H9 (cell line): ENCODE measurements around the gene TEKT5. TPM values are rescaled to one million over a fixed set of nuclear protein-coding genes. Genes with fewer than 3 reads are reported as not detected.

Source experiments
- DNase-seq: peaks from one replicate; pipeline ENCODE4 v3.0.0-alpha.2; 2017
- H2AFZ ChIP-seq: one replicate; pipeline ENCODE4 v1.6.1; 2013; ENCODE audit warnings: mild to moderate bottlenecking, low read length, control low read depth, moderate library complexity
- H2AK5ac ChIP-seq: 2 replicates; pipeline ENCODE4 v1.6.1; 2013; ENCODE audit warnings: low read length, control low read depth, mixed read lengths; ENCODE audit not compliant: insufficient read length
- H2BK120ac ChIP-seq: one replicate; pipeline ENCODE4 v1.6.1; 2013; ENCODE audit warnings: low read depth, mild to moderate bottlenecking, low read length, control low read depth, inconsistent platforms; ENCODE audit not compliant: poor library complexity, severe bottlenecking
- H2BK12ac ChIP-seq: 2 replicates; pipeline ENCODE4 v1.6.1; 2013; ENCODE audit warnings: low read length, control low read depth, mixed read lengths, low read depth; ENCODE audit not compliant: insufficient read length
- H2BK15ac ChIP-seq: 2 replicates; pipeline ENCODE4 v1.6.1; 2013; ENCODE audit warnings: low read depth, low read length, control low read depth
- H2BK20ac ChIP-seq: one replicate; pipeline ENCODE4 v1.6.1; 2013; ENCODE audit warnings: low read depth, mild to moderate bottlenecking, low read length, control low read depth, inconsistent platforms; ENCODE audit not compliant: poor library complexity, severe bottlenecking
- H2BK5ac ChIP-seq: 2 replicates; pipeline ENCODE4 v1.6.1; 2013; ENCODE audit warnings: low read length, control low read depth, mixed read lengths; ENCODE audit not compliant: insufficient read length
- H3K14ac ChIP-seq: 2 replicates; pipeline ENCODE4 v1.6.1; 2013; ENCODE audit warnings: low read length, control low read depth; ENCODE audit not compliant: insufficient read depth
- H3K18ac ChIP-seq: 2 replicates; pipeline ENCODE4 v1.6.1; 2013; ENCODE audit warnings: low read depth, mild to moderate bottlenecking, mixed read lengths, low read length, control low read depth; ENCODE audit not compliant: insufficient read length
- H3K23ac ChIP-seq: 2 replicates; pipeline ENCODE4 v1.6.1; 2013; ENCODE audit warnings: low read length, control low read depth, mixed read lengths, low read depth; ENCODE audit not compliant: insufficient read length
- H3K23me2 ChIP-seq: 2 replicates; pipeline ENCODE4 v1.6.1; 2013; ENCODE audit warnings: low read depth, mild to moderate bottlenecking, mixed read lengths, low read length, control low read depth; ENCODE audit not compliant: insufficient read length, poor library complexity, severe bottlenecking
- H3K27ac ChIP-seq: 2 replicates; pipeline ENCODE4 v1.5.1; 2013; ENCODE audit warnings: low read length, control low read depth, mixed read lengths, low read depth; ENCODE audit not compliant: insufficient read length
- H3K27me3 ChIP-seq: 2 replicates; pipeline ENCODE4 v1.6.1; 2013; ENCODE audit warnings: low read length, control low read depth, inconsistent platforms; ENCODE audit not compliant: insufficient read depth
- H3K4ac ChIP-seq: 2 replicates; pipeline ENCODE4 v1.6.1; 2013; ENCODE audit warnings: low read depth, mild to moderate bottlenecking, control low read depth, inconsistent platforms, low read length, moderate library complexity
- H3K4me1 ChIP-seq: 2 replicates; pipeline ENCODE4 v1.6.1; 2013; ENCODE audit warnings: low read length, control low read depth, inconsistent platforms; ENCODE audit not compliant: insufficient read depth
- H3K4me2 ChIP-seq: 2 replicates; pipeline ENCODE4 v1.6.1; 2013; ENCODE audit warnings: low read length, control low read depth, mixed read lengths; ENCODE audit not compliant: insufficient read length, insufficient read depth
- H3K56ac ChIP-seq: 2 replicates; pipeline ENCODE4 v1.6.1; 2013; ENCODE audit warnings: low read depth, mild to moderate bottlenecking, mixed read lengths, low read length, control low read depth; ENCODE audit not compliant: insufficient read length
- H3K79me1 ChIP-seq: 2 replicates; pipeline ENCODE4 v1.6.1; 2013; ENCODE audit warnings: low read depth, mild to moderate bottlenecking, moderate library complexity, low read length, control low read depth, inconsistent platforms; ENCODE audit not compliant: insufficient read depth, poor library complexity, severe bottlenecking
- H3K79me2 ChIP-seq: 2 replicates; pipeline ENCODE4 v1.6.1; 2013; ENCODE audit warnings: low read length, control low read depth, inconsistent platforms; ENCODE audit not compliant: insufficient read depth
- H3K9ac ChIP-seq: 2 replicates; pipeline ENCODE4 v1.6.1; 2013; ENCODE audit warnings: low read length, control low read depth, mixed read lengths; ENCODE audit not compliant: insufficient read length; ENCODE audit errors: extremely low read depth
- H3K9me3 ChIP-seq: one replicate; pipeline ENCODE4 v1.6.1; 2013; ENCODE audit warnings: low read depth, low read length, inconsistent platforms; ENCODE audit not compliant: control insufficient read depth
- H3T11ph ChIP-seq: one replicate; pipeline ENCODE4 v1.6.1; 2013; ENCODE audit warnings: mild to moderate bottlenecking, low read length, control low read depth, inconsistent platforms
- H4K20me1 ChIP-seq: one replicate; pipeline ENCODE4 v1.6.1; 2013; ENCODE audit not compliant: control insufficient read depth, insufficient read length, insufficient read depth
- H4K5ac ChIP-seq: 2 replicates; pipeline ENCODE4 v1.6.1; 2013; ENCODE audit warnings: low read depth, mild to moderate bottlenecking, mixed read lengths, low read length, control low read depth; ENCODE audit not compliant: insufficient read length
- H4K8ac ChIP-seq: replicated peaks from 2 replicates; pipeline ENCODE4 v1.6.1; 2013; ENCODE audit warnings: low read length, control low read depth, mixed read lengths, low read depth; ENCODE audit not compliant: insufficient read length
- H4K91ac ChIP-seq: 2 replicates; pipeline ENCODE4 v1.6.1; 2013; ENCODE audit warnings: low read depth, mild to moderate bottlenecking, moderate library complexity, mixed read lengths, low read length, control low read depth; ENCODE audit not compliant: insufficient read length
- H3K27ac Mint-ChIP-seq, 3 experiments: 2 replicates in 2 of 3; 3 replicates in 1 of 3; pipeline ENCODE4 v1.8.0; 2020 to 2021; ENCODE audit warnings: mixed read lengths in 3 of 3, mild to moderate bottlenecking in 1 of 3, moderate library complexity in 1 of 3
- H3K27me3 Mint-ChIP-seq: 2 replicates; pipeline ENCODE4 v1.8.0; 2021; ENCODE audit warnings: low read depth, mild to moderate bottlenecking, moderate library complexity, mixed read lengths
- H3K36me3 Mint-ChIP-seq, 3 experiments: 2 replicates in 2 of 3; 3 replicates in 1 of 3; pipeline ENCODE4 v1.8.0; 2020 to 2021; ENCODE audit warnings: low read depth in 3 of 3, mixed read lengths in 3 of 3; ENCODE audit not compliant: insufficient read depth in 1 of 3
- H3K4me1 Mint-ChIP-seq, 2 experiments: 2 replicates each; pipeline ENCODE4 v1.8.0; 2020; ENCODE audit warnings: mixed read lengths in 2 of 2
- H3K4me3 Mint-ChIP-seq, 2 experiments: 2 replicates in 1 of 2; 3 replicates in 1 of 2; pipeline ENCODE4 v1.8.0; 2020 to 2021; ENCODE audit warnings: mild to moderate bottlenecking in 2 of 2, mixed read lengths in 2 of 2, moderate library complexity in 1 of 2
- H3K9me3 Mint-ChIP-seq, 2 experiments: 2 replicates in 1 of 2; 3 replicates in 1 of 2; pipeline ENCODE4 v1.8.0; 2020; ENCODE audit warnings: mild to moderate bottlenecking in 2 of 2, mixed read lengths in 2 of 2, moderate library complexity in 1 of 2
- WGBS: extraction: QIAGEN DNeasy Blood & Tissue Kit; methylation state at CpG from one replicate; pipeline ENCODE4 v1.1.7; 2013; ENCODE audit warnings: missing lambda C conversion rate, low lambda C conversion rate, mixed read lengths; ENCODE audit not compliant: insufficient read length; ENCODE audit errors: extremely low coverage; 5-methylcytosine and 5-hydroxymethylcytosine counted together
- total RNA-seq: library from RNA; stranded (reverse); gene quantifications from 2 replicates; pipeline ENCODE4 v1.2.1, GENCODE V29; 2021
- TF ChIP-seq, protein P1 (sequence below): fragments of 200-600 bp; sonication (generic); conservative IDR thresholded peaks from 3 replicates; pipeline ENCODE4 v1.8.0; 2021; ENCODE audit warnings: antibody characterized with exemption, mild to moderate bottlenecking

Gene TEKT5
- total RNA-seq, 1 experiment from 2014 or later, result 0.31 TPM

DNA sequence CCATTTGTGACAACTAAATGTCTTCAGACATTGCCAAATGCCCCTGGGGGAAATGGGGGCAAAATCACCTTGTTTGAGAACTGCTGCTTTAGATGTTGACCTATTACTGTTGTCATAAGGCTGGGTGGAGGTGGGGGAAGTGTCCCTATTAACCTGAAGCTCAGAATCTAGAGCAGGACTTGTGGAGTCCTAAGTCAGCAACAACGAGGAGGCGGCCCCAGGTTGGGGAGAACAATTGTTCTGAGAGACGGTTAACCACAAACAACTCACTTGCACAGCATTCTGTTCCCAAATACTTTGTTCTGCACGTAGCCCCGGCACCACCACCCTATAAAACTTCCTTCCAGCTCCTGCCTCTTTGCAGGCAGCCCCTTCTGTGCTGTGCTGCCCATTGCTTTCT, 32.5 kb downstream of the TEKT5 start:
- TF ChIP-seq, protein P1, sequence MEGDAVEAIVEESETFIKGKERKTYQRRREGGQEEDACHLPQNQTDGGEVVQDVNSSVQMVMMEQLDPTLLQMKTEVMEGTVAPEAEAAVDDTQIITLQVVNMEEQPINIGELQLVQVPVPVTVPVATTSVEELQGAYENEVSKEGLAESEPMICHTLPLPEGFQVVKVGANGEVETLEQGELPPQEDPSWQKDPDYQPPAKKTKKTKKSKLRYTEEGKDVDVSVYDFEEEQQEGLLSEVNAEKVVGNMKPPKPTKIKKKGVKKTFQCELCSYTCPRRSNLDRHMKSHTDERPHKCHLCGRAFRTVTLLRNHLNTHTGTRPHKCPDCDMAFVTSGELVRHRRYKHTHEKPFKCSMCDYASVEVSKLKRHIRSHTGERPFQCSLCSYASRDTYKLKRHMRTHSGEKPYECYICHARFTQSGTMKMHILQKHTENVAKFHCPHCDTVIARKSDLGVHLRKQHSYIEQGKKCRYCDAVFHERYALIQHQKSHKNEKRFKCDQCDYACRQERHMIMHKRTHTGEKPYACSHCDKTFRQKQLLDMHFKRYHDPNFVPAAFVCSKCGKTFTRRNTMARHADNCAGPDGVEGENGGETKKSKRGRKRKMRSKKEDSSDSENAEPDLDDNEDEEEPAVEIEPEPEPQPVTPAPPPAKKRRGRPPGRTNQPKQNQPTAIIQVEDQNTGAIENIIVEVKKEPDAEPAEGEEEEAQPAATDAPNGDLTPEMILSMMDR, result no peak
- H2BK5ac ChIP-seq, result no peak overlapping the region
- no peak overlapping the region for H3K4me2 ChIP-seq
- WGBS, result no CpG with 5 or more reads among the region's 5 CpGs
- H3K4me1 Mint-ChIP-seq, result peaks cover 10 to 26% of the 10 kb centered on the region in 2 experiments
- H3K36me3 Mint-ChIP-seq, result peaks cover 5 to 12% (median 8%) of the 10 kb centered on the region in 3 experiments
- no peak for DNase-seq
- H4K5ac ChIP-seq, result no peak overlapping the region
- peaks cover 16 to 18% of the 10 kb centered on the region in 2 experiments for H3K9me3 Mint-ChIP-seq
- no peak overlapping the region for H2BK12ac ChIP-seq
- H3K79me2 ChIP-seq, result no peaks in the 10 kb centered on the region
- no peak overlapping the region for H3T11ph ChIP-seq
- no peak overlapping the region for H4K91ac ChIP-seq
- no peaks in the 10 kb centered on the region; the same call in 1 of the 2 replicates for H3K4me1 ChIP-seq
- H3K23me2 ChIP-seq, result no peaks in the 10 kb centered on the region
- H3K9me3 ChIP-seq, result no peaks in the 10 kb centered on the region
- H3K14ac ChIP-seq, result no peak overlapping the region
- no peak overlapping the region for H2AFZ ChIP-seq
- no peak overlapping the region for H3K23ac ChIP-seq
- H4K8ac ChIP-seq, result no peak overlapping the region
- no peak overlapping the region for H2AK5ac ChIP-seq
- H3K18ac ChIP-seq, result no peak overlapping the region
- H3K4me3 Mint-ChIP-seq, result no peak overlapping the region
- peaks cover 10% of the 10 kb centered on the region for H3K27me3 Mint-ChIP-seq
- no peak overlapping the region for H3K56ac ChIP-seq
- no peak overlapping the region for H3K4ac ChIP-seq
- H2BK20ac ChIP-seq, result no peak overlapping the region
- H2BK120ac ChIP-seq, result no peak overlapping the region
- H3K79me1 ChIP-seq, result no peaks in the 10 kb centered on the region
- no peak overlapping the region for H3K27ac Mint-ChIP-seq
- no peak overlapping the region for H3K27ac ChIP-seq
- H3K27me3 ChIP-seq, result no peaks in the 10 kb centered on the region
- no peak overlapping the region for H3K9ac ChIP-seq
- no peaks in the 10 kb centered on the region for H4K20me1 ChIP-seq
- no peak overlapping the region for H2BK15ac ChIP-seq
